Measurements from ENCODE around the gene PTPRG. TPM values are rescaled to one million over a fixed set of nuclear protein-coding genes. Genes with fewer than 3 reads are reported as not detected.

PTPRG gene
- total RNA-seq, 1 donor from 2014 or later = 39.6 TPM

- Histone ChIP-seq H3K4me2 (ENCODE audit: low read length) (no peak overlapping the region), H3K36me3 (ENCODE audit: insufficient read depth, low read length) (no peaks in the 10 kb centered on the region), H3K27ac (ENCODE audit: low read depth, low read length) (no peak overlapping the region), H3K4me3 (ENCODE audit: insufficient read depth, low read depth, low read length) (no peak overlapping the region), H3K9ac (ENCODE audit: low read length) (no peak overlapping the region), H2AFZ (ENCODE audit: low read depth, low read length) (no peak overlapping the region), H3K4me1 (ENCODE audit: insufficient read depth, low read length) (no peaks in the 10 kb centered on the region), H3K9me3 (ENCODE audit: insufficient read depth, low read depth, low read length) (no peaks in the 10 kb centered on the region), H4K20me1 (ENCODE audit: insufficient read depth, low read length) (peaks cover 39% of the 10 kb centered on the region), H3K27me3 (ENCODE audit: insufficient read depth, low read length) (no peaks in the 10 kb centered on the region), H3K79me2 (ENCODE audit: insufficient read depth, low read length) (peaks cover 12% of the 10 kb centered on the region)
- peaks cover 2% of the 10 kb centered on the region for H3K36me3 Mint-ChIP-seq (ENCODE audit: low read depth, unreplicated experiment)
- H3K27me3 Mint-ChIP-seq (ENCODE audit: low read depth, unreplicated experiment) = no peaks in the 10 kb centered on the region
- H3K27ac Mint-ChIP-seq (ENCODE audit: unreplicated experiment) = no peak overlapping the region
- DNase-seq (ENCODE audit: low read depth) (no peak), FAIRE-seq (no peak)
- peaks cover 16% of the 10 kb centered on the region for H3K4me1 Mint-ChIP-seq (ENCODE audit: low read depth, unreplicated experiment)
- TF ChIP-seq EZH2 (IDR thresholded peaks at IDR 0.05; ENCODE audit: insufficient read depth, low read length) (no peak), CTCF (IDR thresholded peaks at IDR 0.05; ENCODE audit: insufficient read depth, low read depth, low read length) (no peak)
- peaks cover 1% of the 10 kb centered on the region for H3K9me3 Mint-ChIP-seq (ENCODE audit: unreplicated experiment)
- H3K4me3 Mint-ChIP-seq (ENCODE audit: unreplicated experiment) = no peak overlapping the region
Measured at GRCh38 chr3:61679026-61679425, 117.7 kb downstream of the PTPRG start.

- no peaks in the 10 kb centered on the region for H3K36me3 ChIP-seq (ENCODE audit: insufficient read depth, low read length)
- H3K4me3 Mint-ChIP-seq (ENCODE audit: unreplicated experiment) = no peak overlapping the region
- H3K9me3 Mint-ChIP-seq (ENCODE audit: unreplicated experiment) = peaks cover 1% of the 10 kb centered on the region
- TF ChIP-seq EZH2 (IDR thresholded peaks at IDR 0.05; ENCODE audit: insufficient read depth, low read length) = no peak
- TF ChIP-seq CTCF (IDR thresholded peaks at IDR 0.05; ENCODE audit: insufficient read depth, low read depth, low read length) = no peak
- H3K4me1 ChIP-seq (ENCODE audit: insufficient read depth, low read length) = no peaks in the 10 kb centered on the region
- H3K27ac Mint-ChIP-seq (ENCODE audit: unreplicated experiment) = no peak overlapping the region
- H3K4me2 ChIP-seq (ENCODE audit: low read length) = no peak overlapping the region
- H3K79me2 ChIP-seq (ENCODE audit: insufficient read depth, low read length) = peaks cover 17% of the 10 kb centered on the region
- H3K27ac ChIP-seq (ENCODE audit: low read depth, low read length) = no peak overlapping the region
- no peak overlapping the region for H3K9ac ChIP-seq (ENCODE audit: low read length)
- DNase-seq (ENCODE audit: low read depth) (no peak), FAIRE-seq (no peak)
- H3K36me3 Mint-ChIP-seq (ENCODE audit: low read depth, unreplicated experiment) = peaks cover 2% of the 10 kb centered on the region
- no peak overlapping the region for H2AFZ ChIP-seq (ENCODE audit: low read depth, low read length)
- H3K4me3 ChIP-seq (ENCODE audit: insufficient read depth, low read depth, low read length) = no peak overlapping the region
- H3K9me3 ChIP-seq (ENCODE audit: insufficient read depth, low read depth, low read length) = no peaks in the 10 kb centered on the region
- H4K20me1 ChIP-seq (ENCODE audit: insufficient read depth, low read length) = peaks cover 54% of the 10 kb centered on the region
- no peaks in the 10 kb centered on the region for H3K27me3 ChIP-seq (ENCODE audit: insufficient read depth, low read length)
- no peaks in the 10 kb centered on the region for H3K27me3 Mint-ChIP-seq (ENCODE audit: low read depth, unreplicated experiment)
- H3K4me1 Mint-ChIP-seq (ENCODE audit: low read depth, unreplicated experiment) = peaks cover 16% of the 10 kb centered on the region
Measured at GRCh38 chr3:61680617-61681016, 119.2 kb downstream of the PTPRG start.

GRCh38 chr3:61681636-61682035 is 120.3 kb downstream of the PTPRG start:
- Histone ChIP-seq H3K79me2 (ENCODE audit: insufficient read depth, low read length) (peaks cover 19% of the 10 kb centered on the region), H4K20me1 (ENCODE audit: insufficient read depth, low read length) (peaks cover 61% of the 10 kb centered on the region), H3K4me1 (ENCODE audit: insufficient read depth, low read length) (peaks cover 5% of the 10 kb centered on the region), H3K4me3 (ENCODE audit: insufficient read depth, low read depth, low read length) (no peak overlapping the region), H3K27ac (ENCODE audit: low read depth, low read length) (no peak overlapping the region), H3K9me3 (ENCODE audit: insufficient read depth, low read depth, low read length) (no peaks in the 10 kb centered on the region), H3K27me3 (ENCODE audit: insufficient read depth, low read length) (no peaks in the 10 kb centered on the region), H3K4me2 (ENCODE audit: low read length) (no peak overlapping the region), H2AFZ (ENCODE audit: low read depth, low read length) (no peak overlapping the region), H3K9ac (ENCODE audit: low read length) (no peak overlapping the region), H3K36me3 (ENCODE audit: insufficient read depth, low read length) (no peaks in the 10 kb centered on the region)
- TF ChIP-seq CTCF (IDR thresholded peaks at IDR 0.05; ENCODE audit: insufficient read depth, low read depth, low read length) (no peak), EZH2 (IDR thresholded peaks at IDR 0.05; ENCODE audit: insufficient read depth, low read length) (no peak)
- peaks cover 17% of the 10 kb centered on the region for H3K4me1 Mint-ChIP-seq (ENCODE audit: low read depth, unreplicated experiment)
- peaks cover 2% of the 10 kb centered on the region for H3K36me3 Mint-ChIP-seq (ENCODE audit: low read depth, unreplicated experiment)
- no peaks in the 10 kb centered on the region for H3K27me3 Mint-ChIP-seq (ENCODE audit: low read depth, unreplicated experiment)
- no peak overlapping the region for H3K27ac Mint-ChIP-seq (ENCODE audit: unreplicated experiment)
- DNase-seq (ENCODE audit: low read depth) (no peak), FAIRE-seq (no peak)
- H3K4me3 Mint-ChIP-seq (ENCODE audit: unreplicated experiment) = no peak overlapping the region
- H3K9me3 Mint-ChIP-seq (ENCODE audit: unreplicated experiment) = peaks cover 1% of the 10 kb centered on the region
